HepG2 (cell line): Measurements from ENCODE around the gene BTG1. TPM values are rescaled to one million over a fixed set of nuclear protein-coding genes. Genes with fewer than 3 reads are reported as not detected.

Source experiments
- ATAC-seq: fragments of 200-7000 bp; cut with Tn5 transposase; 3 replicates; pipeline ENCODE4 v1.9.1; 2020; ENCODE audit warnings: mild to moderate bottlenecking, moderate library complexity
- BruUV-seq: library from RNA; stranded (reverse); fragments of 400-500 nt; replicated peaks from 2 replicates; lab custom pipeline; 2021; lab: Mats Ljungman, UMichigan
- CTCF ChIA-PET: fragments of 300-600 bp; formaldehyde crosslinking; extraction: SDS; loops from one replicate; lab custom pipeline; 2021; ENCODE audit warnings: low total read pairs, inconsistent platforms, low intra/inter-chr PET ratio; lab: Yijun Ruan, JAX
- POLR2A ChIA-PET: fragments of 350-600 bp; sonication (Branson Sonifier 250); formaldehyde crosslinking; loops from one replicate; lab custom pipeline; 2020; ENCODE audit warnings: antibody characterized with exemption, inconsistent platforms; lab: Yijun Ruan, JAX
- DNase-seq: peaks from one replicate; pipeline ENCODE4 v3.0.0-alpha.2; 2015; ENCODE audit warnings: low spot score
- FAIRE-seq: peaks from 3 replicates; lab custom pipeline; 2011; peaks lifted over from hg19 to GRCh38; lab: Jason Lieb, UNC
- H2AFZ ChIP-seq: one replicate; pipeline ENCODE4 v1.6.1; 2011; ENCODE audit warnings: low read length, inconsistent platforms
- H3K27ac ChIP-seq: fragments of 300-600 bp; 3 replicates; pipeline ENCODE4 v1.8.0; 2011; ENCODE audit warnings: mixed run types, mild to moderate bottlenecking, mixed read lengths, low read length, inconsistent platforms; ENCODE audit not compliant: insufficient read depth; ENCODE audit errors: extremely low read length
- H3K27me3 ChIP-seq, 2 experiments: fragments of 200-600 bp in 1 of 2; 2 replicates in 1 of 2; 3 replicates in 1 of 2; pipeline versions ENCODE4 v1.6.0 to v1.8.0; 2011; ENCODE audit warnings: low read length in 2 of 2, mild to moderate bottlenecking in 2 of 2, moderate library complexity in 2 of 2, inconsistent platforms in 1 of 2; ENCODE audit not compliant: insufficient read depth in 2 of 2, control insufficient read depth in 1 of 2
- H3K36me3 ChIP-seq, 2 experiments: fragments of 200-600 bp in 1 of 2; replicated peaks in 1 of 2; 2 replicates in 1 of 2; 3 replicates in 1 of 2; pipeline versions ENCODE4 v1.5.1 to v1.8.0; 2011; ENCODE audit warnings: low read length in 2 of 2, inconsistent platforms in 1 of 2; ENCODE audit not compliant: insufficient read depth in 2 of 2, control insufficient read depth in 1 of 2
- H3K4me1 ChIP-seq: 2 replicates; pipeline ENCODE4 v1.5.1; 2012; ENCODE audit warnings: low read length, inconsistent platforms; ENCODE audit not compliant: insufficient read depth
- H3K4me2 ChIP-seq: 2 replicates; pipeline ENCODE4 v1.6.0; 2011; ENCODE audit warnings: low read depth, low read length, inconsistent platforms
- H3K4me3 ChIP-seq, 3 experiments: fragments of 200-600 bp in 1 of 3; sonication (generic), shearing (Covaris generic) in 1 of 3; replicated peaks in 1 of 3; 2 replicates each; pipeline ENCODE4 v1.5.1; 2011 to 2016; ENCODE audit warnings: low read length in 3 of 3, inconsistent platforms in 2 of 3, low read depth in 2 of 3, mild to moderate bottlenecking in 2 of 3, control low read depth in 1 of 3, mixed read lengths in 1 of 3; ENCODE audit not compliant: insufficient read depth in 1 of 3
- H3K79me2 ChIP-seq: one replicate; pipeline ENCODE4 v1.6.1; 2011; ENCODE audit warnings: low read length, inconsistent platforms; ENCODE audit not compliant: insufficient read depth
- H3K9ac ChIP-seq: 2 replicates; pipeline ENCODE4 v1.6.0; 2011; ENCODE audit warnings: mild to moderate bottlenecking, low read depth, low read length, inconsistent platforms; ENCODE audit not compliant: insufficient read depth
- H3K9me3 ChIP-seq: 2 replicates; pipeline ENCODE4 v1.5.1; 2012; ENCODE audit warnings: mild to moderate bottlenecking, low read length
- H4K20me1 ChIP-seq: 2 replicates; pipeline ENCODE4 v1.6.0; 2011; ENCODE audit warnings: inconsistent platforms, mild to moderate bottlenecking, low read length, moderate library complexity; ENCODE audit not compliant: insufficient read depth
- AFF4 ChIP-seq: sonication (generic); formaldehyde crosslinking; IDR thresholded peaks from 2 replicates; pipeline ENCODE4 v1.4.0; 2020; ENCODE audit warnings: missing genetic modification reagents
- ATF4 ChIP-seq, 2 experiments: fragments of 450-650 bp in 1 of 2; sonication (generic) in 1 of 2; formaldehyde crosslinking; IDR thresholded peaks; 2 replicates each; pipeline versions ENCODE4 v1.5.0 to v1.8.0; 2020 to 2022; ENCODE audit warnings: mild to moderate bottlenecking in 1 of 2, missing genetic modification reagents in 1 of 2
- ELF3 ChIP-seq: IDR thresholded peaks from 2 replicates; pipeline ENCODE4 v1.6.1; 2016; ENCODE audit warnings: missing genetic modification reagents, missing compliant biosample characterization
- EZH2 ChIP-seq: conservative IDR thresholded peaks from 2 replicates; pipeline ENCODE4 v1.6.1; 2012; ENCODE audit warnings: mild to moderate bottlenecking, low read depth, low read length, moderate library complexity
- FOSL2 ChIP-seq: sonication (generic); formaldehyde crosslinking; IDR thresholded peaks from 2 replicates; pipeline ENCODE4 v1.4.0; 2020; ENCODE audit warnings: missing genetic modification reagents
- GLI4 ChIP-seq: sonication (generic); formaldehyde crosslinking; IDR thresholded peaks from 2 replicates; pipeline ENCODE4 v1.5.1; 2020; ENCODE audit warnings: missing genetic modification reagents, mild to moderate bottlenecking, moderate library complexity, borderline replicate concordance
- HMG20A ChIP-seq: IDR thresholded peaks from 2 replicates; pipeline ENCODE4 v1.6.1; 2016; ENCODE audit warnings: borderline replicate concordance
- KMT2A ChIP-seq: sonication (generic); formaldehyde crosslinking; IDR thresholded peaks from 2 replicates; pipeline ENCODE4 v1.4.0; 2020; ENCODE audit warnings: missing genetic modification reagents
- MAX ChIP-seq: IDR thresholded peaks from 2 replicates; pipeline ENCODE4 v1.6.1; 2012; ENCODE audit warnings: inconsistent platforms
- PHF20 ChIP-seq: sonication (generic); formaldehyde crosslinking; IDR thresholded peaks from 2 replicates; pipeline ENCODE4 v1.5.0; 2020; ENCODE audit warnings: mild to moderate bottlenecking, missing genetic modification reagents
- STAT6 ChIP-seq: sonication (generic); formaldehyde crosslinking; IDR thresholded peaks from 2 replicates; pipeline ENCODE4 v1.4.0; 2020; ENCODE audit warnings: missing genetic modification reagents, mild to moderate bottlenecking, borderline replicate concordance
- ZFX ChIP-seq: sonication (generic); formaldehyde crosslinking; IDR thresholded peaks from 2 replicates; pipeline ENCODE4 v1.4.0; 2020; ENCODE audit warnings: mild to moderate bottlenecking, low read depth, missing genetic modification reagents, moderate library complexity
- ZNF18 ChIP-seq: sonication (generic); formaldehyde crosslinking; IDR thresholded peaks from 2 replicates; pipeline ENCODE4 v1.8.0; 2022; ENCODE audit warnings: mild to moderate bottlenecking, missing genetic modification reagents; ENCODE audit not compliant: insufficient replicate concordance
- ZNF546 ChIP-seq: sonication (generic); formaldehyde crosslinking; conservative IDR thresholded peaks from 2 replicates; pipeline ENCODE4 v1.8.1; 2023; ENCODE audit warnings: mild to moderate bottlenecking, missing genetic modification reagents
- ZNF841 ChIP-seq: sonication (generic); formaldehyde crosslinking; IDR thresholded peaks from 2 replicates; pipeline ENCODE4 v1.8.1; 2023; ENCODE audit warnings: missing genetic modification reagents, borderline replicate concordance
- WGBS: methylation state at CpG from one replicate; pipeline ENCODE4 v1.1.6; 2017; ENCODE audit warnings: low lambda C conversion rate; 5-methylcytosine and 5-hydroxymethylcytosine counted together
- in situ Hi-C: cut with HindIII; loops from 2 replicates; pipeline ENCODE4 v1.10.0; 2017; ENCODE audit warnings: low pct_unique_long_range_greater_than_20kb; ENCODE audit not compliant: extremely low pct_ligation_motif_present
- intact Hi-C: fragments of 100-400 bp; cut with micrococcal nuclease; formaldehyde crosslinking; loops from one replicate; pipeline ENCODE4 v1.10.0; 2022; ENCODE audit not compliant: unreplicated experiment
- polyA plus RNA-seq, 8 experiments: library from polyadenylated mRNA; depleted of rRNA in 3 of 8; stranded (reverse) in 7 of 8; unstranded in 1 of 8; fragments of >200 nt; fragmentation: Illumina TruSeq in 4 of 8; extraction: Trizol in 4 of 8; gene quantifications; 2 replicates each; pipeline versions ENCODE4 v1.2.1 to v1.2.3, GENCODE V29; 2011 to 2016; ENCODE audit warnings: low read depth in 4 of 8, missing spikeins in 1 of 8, mixed read lengths in 1 of 8; ENCODE audit not compliant: insufficient read depth in 1 of 8
- total RNA-seq, 5 experiments: library from RNA; depleted of rRNA; stranded (reverse); fragments of >200 nt; fragmentation: Illumina TruSeq; extraction: Trizol; gene quantifications; 2 replicates each; pipeline ENCODE4 v1.2.3, GENCODE V29; 2016; ENCODE audit warnings: low read depth in 1 of 5

Gene BTG1
- total and polyA plus RNA-seq, 2 of the 13 experiments (the other 11 are each of a cell fraction or from before 2014, with no cell fraction given): 7.5 to 16.7 TPM

DNA sequence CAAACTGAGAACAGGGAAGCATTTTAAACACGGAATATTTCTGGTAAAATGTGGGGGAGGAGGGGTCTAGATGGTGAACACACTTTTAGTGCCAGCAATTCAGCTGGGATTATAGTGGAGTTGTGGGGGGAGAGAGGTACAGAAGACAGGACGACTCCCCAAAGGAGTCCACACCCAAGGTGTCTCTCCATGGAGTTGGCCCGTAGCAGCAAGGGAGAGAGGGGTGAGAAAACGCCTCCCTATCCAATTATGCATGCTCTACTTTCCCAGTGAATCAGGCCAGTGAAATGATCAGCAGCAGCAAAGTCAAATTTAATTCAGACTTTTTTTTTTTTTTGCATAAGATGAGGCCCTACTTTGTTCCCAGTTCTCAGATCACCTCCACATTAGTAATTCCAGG is 38.6 kb downstream of the BTG1 start:
- Histone ChIP-seq H3K9ac (no peak overlapping the region), H3K36me3 (no peaks in the 10 kb centered on the region), H3K79me2 (no peaks in the 10 kb centered on the region), H4K20me1 (no peaks in the 10 kb centered on the region), H2AFZ (no peak overlapping the region), H3K4me1 (peaks cover 34% of the 10 kb centered on the region), H3K9me3 (no peaks in the 10 kb centered on the region), H3K27ac (no peak overlapping the region), H3K4me2 (peak overlapping the region; percentile 49), H3K27me3 (no peaks in the 10 kb centered on the region), H3K4me3 (no peak overlapping the region; a peak in 1 of 6 replicates)
- ATAC-seq (peak; percentile 46), FAIRE-seq (no peak), DNase-seq (no peak)
- POLR2A ChIA-PET: interaction anchor here (0.7 kb wide), 1 partner anchor 37 kb away, joined by 3 read pairs; no protein-coding TSS in a partner anchor
- intact Hi-C loops (no loop called here), in situ Hi-C loops (no loop called here)
- BruUV-seq: no TSS peak
- WGBS: 25% methylated on average over 4 of the region's 4 CpGs
- CTCF ChIA-PET: no interaction called here
- TF ChIP-seq HMG20A (CRISPR knock-in tag) (no peak), PHF20 (CRISPR knock-in tag) (no peak), EZH2 (no peak), STAT6 (no peak), ZNF841 (CRISPR knock-in tag) (no peak), KMT2A (CRISPR knock-in tag) (no peak), AFF4 (no peak), ELF3 (CRISPR knock-in tag) (no peak), ZNF18 (CRISPR knock-in tag) (no peak), ATF4 (CRISPR knock-in tag; IDR thresholded peaks at IDR 0.05) (no peak), ZFX (no peak), GLI4 (CRISPR knock-in tag) (no peak), FOSL2 (CRISPR knock-in tag) (no peak), ZNF546 (CRISPR knock-in tag) (no peak), MAX (no peak)
